ENCODE measurements around the gene NCK1. TPM values are rescaled to one million over a fixed set of nuclear protein-coding genes. Genes with fewer than 3 reads are reported as not detected.
"Not testable (repeated sequence)": the region's sequence is repeated elsewhere in the genome, so short reads cannot be mapped to it uniquely, and the experiment has no call there.

The NCK1 gene
- total and polyA plus RNA-seq, 9 donors = 24.2 to 34.6 (median 27.5) TPM

GRCh38 chr3:136979204-136979603 lies 117.2 kb downstream of the NCK1 start:
- Histone ChIP-seq H3K4me1 (ENCODE audit: control insufficient read depth, insufficient read depth, low read length) (no peaks in the 10 kb centered on the region), H3K36me3 (ENCODE audit: control insufficient read depth, insufficient read depth, low read length) (no peaks in the 10 kb centered on the region), H3K27me3 (ENCODE audit: control insufficient read depth, insufficient read depth, low read length) (no peaks in the 10 kb centered on the region), H3K9me3 (replicated peaks; ENCODE audit: control insufficient read depth, low read depth, low read length) (peaks cover 7% of the 10 kb centered on the region), H3K4me3 (ENCODE audit: low read length) (no peak overlapping the region), H3K27ac (ENCODE audit: low read length) (no peak overlapping the region)
- no peak for DNase-seq

DNA sequence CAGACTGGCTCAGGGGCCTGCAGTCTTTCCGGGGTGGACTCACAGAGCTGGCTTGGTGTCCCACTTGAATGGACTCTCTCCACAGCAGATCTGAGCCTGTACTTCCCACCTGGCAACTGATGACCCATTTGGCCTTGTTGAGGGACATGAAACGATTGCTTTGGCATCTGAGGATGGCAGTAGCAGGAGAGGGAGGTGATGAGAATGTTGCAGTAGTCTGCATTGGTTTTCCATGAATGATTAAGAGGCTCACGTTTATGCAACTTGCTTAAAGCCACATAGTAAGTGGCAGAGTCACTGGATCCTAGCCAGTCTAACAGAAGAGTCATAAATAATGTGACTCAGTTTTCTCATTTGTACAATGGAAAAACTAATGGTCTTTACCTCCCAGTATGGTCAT lies 117.7 kb downstream of the NCK1 start:
- H3K9me3 ChIP-seq (replicated peaks; ENCODE audit: control insufficient read depth, low read depth, low read length) = peaks cover 4% of the 10 kb centered on the region
- H3K36me3 ChIP-seq (ENCODE audit: control insufficient read depth, insufficient read depth, low read length) = no peaks in the 10 kb centered on the region
- H3K27ac ChIP-seq (ENCODE audit: low read length) = no peak overlapping the region
- H3K27me3 ChIP-seq (ENCODE audit: control insufficient read depth, insufficient read depth, low read length) = no peaks in the 10 kb centered on the region
- no peak for DNase-seq
- peaks cover 2% of the 10 kb centered on the region for H3K4me1 ChIP-seq (ENCODE audit: control insufficient read depth, insufficient read depth, low read length)
- no peak overlapping the region for H3K4me3 ChIP-seq (ENCODE audit: low read length)
- WGBS (ENCODE audit: insufficient coverage) = 84% methylated on average over 2 of the region's 3 CpGs

DNA sequence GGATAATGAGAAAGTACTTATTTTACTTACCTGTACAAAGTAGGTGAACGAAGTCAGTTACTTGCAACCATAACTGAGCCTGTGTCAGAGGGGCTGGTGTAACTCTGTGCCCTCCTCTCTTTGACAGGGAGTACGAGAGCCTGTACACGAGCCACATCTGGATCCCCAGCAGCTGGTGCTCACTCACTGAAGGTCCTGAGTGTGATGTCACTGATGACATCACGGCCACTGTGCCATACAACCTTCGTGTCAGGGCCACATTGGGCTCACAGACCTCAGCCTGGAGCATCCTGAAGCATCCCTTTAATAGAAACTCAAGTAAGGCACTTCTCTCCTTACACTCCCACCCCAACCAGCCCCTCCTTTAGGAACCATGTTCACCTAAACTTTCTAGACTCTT lies 120.0 kb downstream of the NCK1 start:
- peaks cover 2% of the 10 kb centered on the region for H3K4me1 ChIP-seq (ENCODE audit: control insufficient read depth, insufficient read depth, low read length)
- DNase-seq = no peak
- H3K27me3 ChIP-seq (ENCODE audit: control insufficient read depth, insufficient read depth, low read length) = no peaks in the 10 kb centered on the region
- no peak overlapping the region for H3K4me3 ChIP-seq (ENCODE audit: low read length)
- no peaks in the 10 kb centered on the region for H3K36me3 ChIP-seq (ENCODE audit: control insufficient read depth, insufficient read depth, low read length)
- 77% methylated on average over 5 of the region's 5 CpGs for WGBS (ENCODE audit: insufficient coverage)
- no peak overlapping the region for H3K27ac ChIP-seq (ENCODE audit: low read length)
- no peaks in the 10 kb centered on the region for H3K9me3 ChIP-seq (replicated peaks; ENCODE audit: control insufficient read depth, low read depth, low read length)

- DNase-seq = no peak
- no peaks in the 10 kb centered on the region for H3K27me3 ChIP-seq (ENCODE audit: control insufficient read depth, insufficient read depth, low read length)
- H3K4me3 ChIP-seq (ENCODE audit: low read length) = no peak overlapping the region
- H3K4me1 ChIP-seq (ENCODE audit: control insufficient read depth, insufficient read depth, low read length) = peaks cover 2% of the 10 kb centered on the region
- H3K27ac ChIP-seq (ENCODE audit: low read length) = no peak overlapping the region
- no peaks in the 10 kb centered on the region for H3K36me3 ChIP-seq (ENCODE audit: control insufficient read depth, insufficient read depth, low read length)
- H3K9me3 ChIP-seq (replicated peaks; ENCODE audit: control insufficient read depth, low read depth, low read length) = no peaks in the 10 kb centered on the region
- 64% methylated on average over 2 of the region's 4 CpGs for WGBS (ENCODE audit: insufficient coverage)
Observed at GRCh38 chr3:136982520-136983138, 120.6 kb downstream of the NCK1 start.

GRCh38 chr3:136984837-136985236 lies 122.8 kb downstream of the NCK1 start:
- peak; percentile 14 for DNase-seq
- peaks cover 2% of the 10 kb centered on the region for H3K4me1 ChIP-seq (ENCODE audit: control insufficient read depth, insufficient read depth, low read length)
- no peaks in the 10 kb centered on the region for H3K36me3 ChIP-seq (ENCODE audit: control insufficient read depth, insufficient read depth, low read length)
- H3K4me3 ChIP-seq (ENCODE audit: low read length) = no peak overlapping the region
- H3K9me3 ChIP-seq (replicated peaks; ENCODE audit: control insufficient read depth, low read depth, low read length) = no peaks in the 10 kb centered on the region
- 47% methylated on average over 2 of the region's 3 CpGs for WGBS (ENCODE audit: insufficient coverage)
- peak overlapping the region; percentile 7 for H3K27ac ChIP-seq (ENCODE audit: low read length)
- no peaks in the 10 kb centered on the region for H3K27me3 ChIP-seq (ENCODE audit: control insufficient read depth, insufficient read depth, low read length)

GRCh38 chr3:136987398-136987980 lies 125.5 kb downstream of the NCK1 start:
- H3K9me3 ChIP-seq (replicated peaks; ENCODE audit: control insufficient read depth, low read depth, low read length); DNase-seq: not testable (repeated sequence)
- WGBS (ENCODE audit: insufficient coverage) = 98% methylated on average over 20 of the region's 39 CpGs

GRCh38 chr3:136988651-136989050 lies 126.6 kb downstream of the NCK1 start:
- no peaks in the 10 kb centered on the region for H3K9me3 ChIP-seq (replicated peaks; ENCODE audit: control insufficient read depth, low read depth, low read length)
- no peak for DNase-seq
- H3K27ac ChIP-seq (ENCODE audit: low read length) = no peak overlapping the region
- WGBS (ENCODE audit: insufficient coverage) = 100% methylated on average over 1 of the region's 2 CpGs
- no peaks in the 10 kb centered on the region for H3K27me3 ChIP-seq (ENCODE audit: control insufficient read depth, insufficient read depth, low read length)
- H3K4me3 ChIP-seq (ENCODE audit: low read length) = no peak overlapping the region
- H3K36me3 ChIP-seq (ENCODE audit: control insufficient read depth, insufficient read depth, low read length) = no peaks in the 10 kb centered on the region
- peaks cover 2% of the 10 kb centered on the region for H3K4me1 ChIP-seq (ENCODE audit: control insufficient read depth, insufficient read depth, low read length)

More at GRCh38 chr3:136987398-136987980, 125.5 kb downstream of the NCK1 start:
- H3K4me1 ChIP-seq (ENCODE audit: control insufficient read depth, insufficient read depth, low read length); H3K27ac ChIP-seq (ENCODE audit: low read length); H3K27me3 ChIP-seq (ENCODE audit: control insufficient read depth, insufficient read depth, low read length); H3K4me3 ChIP-seq (ENCODE audit: low read length); H3K36me3 ChIP-seq (ENCODE audit: control insufficient read depth, insufficient read depth, low read length): not testable (repeated sequence)

GRCh38 chr3:136989781-136990524 lies 127.9 kb downstream of the NCK1 start:
- H3K36me3 ChIP-seq (ENCODE audit: control insufficient read depth, insufficient read depth, low read length) = no peaks in the 10 kb centered on the region
- no peaks in the 10 kb centered on the region for H3K27me3 ChIP-seq (ENCODE audit: control insufficient read depth, insufficient read depth, low read length)
- no peak overlapping the region for H3K27ac ChIP-seq (ENCODE audit: low read length)
- WGBS (ENCODE audit: insufficient coverage) = 72% methylated on average over 3 of the region's 4 CpGs
- H3K9me3 ChIP-seq (replicated peaks; ENCODE audit: control insufficient read depth, low read depth, low read length) = no peaks in the 10 kb centered on the region
- no peak overlapping the region for H3K4me3 ChIP-seq (ENCODE audit: low read length)
- peaks cover 7% of the 10 kb centered on the region for H3K4me1 ChIP-seq (ENCODE audit: control insufficient read depth, insufficient read depth, low read length)
- no peak for DNase-seq

DNA sequence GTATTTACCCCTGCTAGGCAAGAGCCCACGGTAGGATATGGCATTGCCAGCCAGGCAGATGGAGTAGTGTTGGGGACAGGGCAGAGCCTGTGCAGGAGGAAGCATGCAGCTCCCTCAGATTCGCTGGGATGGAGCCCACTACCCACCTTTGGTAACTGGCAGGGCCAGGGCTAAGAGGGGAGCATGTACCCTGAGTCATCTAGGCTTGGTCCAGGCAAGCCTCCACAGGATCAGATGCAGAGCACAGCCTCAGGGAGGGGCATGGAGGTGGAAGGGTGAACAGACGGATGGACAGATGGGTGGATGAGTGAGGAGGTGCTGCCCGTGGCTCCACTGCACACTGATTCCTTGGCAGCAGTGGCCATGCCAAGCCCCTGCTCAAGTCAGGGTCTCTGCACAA lies 128.8 kb downstream of the NCK1 start:
- Histone ChIP-seq H3K4me1 (ENCODE audit: control insufficient read depth, insufficient read depth, low read length) (peaks cover 7% of the 10 kb centered on the region), H3K36me3 (ENCODE audit: control insufficient read depth, insufficient read depth, low read length) (no peaks in the 10 kb centered on the region), H3K9me3 (replicated peaks; ENCODE audit: control insufficient read depth, low read depth, low read length) (no peaks in the 10 kb centered on the region), H3K27ac (ENCODE audit: low read length) (no peak overlapping the region), H3K4me3 (ENCODE audit: low read length) (no peak overlapping the region), H3K27me3 (ENCODE audit: control insufficient read depth, insufficient read depth, low read length) (no peaks in the 10 kb centered on the region)
- no peak for DNase-seq
- WGBS (ENCODE audit: insufficient coverage) = 93% methylated on average over 1 of the region's 4 CpGs

DNA sequence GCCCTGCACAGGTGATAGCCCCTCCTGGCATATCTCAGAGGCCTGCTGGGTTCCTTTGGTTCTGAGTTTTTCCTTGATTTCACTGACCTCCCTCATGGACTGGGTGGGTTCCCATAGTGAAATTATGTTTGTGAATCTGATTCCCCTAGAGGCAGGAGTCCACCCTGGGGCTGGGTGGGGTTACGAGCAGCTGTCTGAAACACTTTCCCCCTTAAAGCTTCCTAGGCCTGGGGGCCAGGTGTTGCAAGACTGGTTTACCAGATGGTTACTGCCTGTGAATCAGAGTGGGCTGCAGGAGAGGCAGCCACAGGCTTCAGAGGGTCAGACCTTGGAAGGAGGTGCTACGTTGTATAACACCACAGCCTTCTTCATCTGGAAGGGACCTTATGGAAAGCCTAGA lies 130.1 kb downstream of the NCK1 start:
- H3K9me3 ChIP-seq (replicated peaks; ENCODE audit: control insufficient read depth, low read depth, low read length) = no peaks in the 10 kb centered on the region
- H3K4me3 ChIP-seq (ENCODE audit: low read length) = no peak overlapping the region
- no CpG with 5 or more reads among the region's 2 CpGs for WGBS (ENCODE audit: insufficient coverage)
- DNase-seq = no peak
- H3K36me3 ChIP-seq (ENCODE audit: control insufficient read depth, insufficient read depth, low read length) = no peaks in the 10 kb centered on the region
- H3K27me3 ChIP-seq (ENCODE audit: control insufficient read depth, insufficient read depth, low read length) = no peaks in the 10 kb centered on the region
- no peak overlapping the region for H3K27ac ChIP-seq (ENCODE audit: low read length)
- peaks cover 7% of the 10 kb centered on the region for H3K4me1 ChIP-seq (ENCODE audit: control insufficient read depth, insufficient read depth, low read length)

Data from muscle of leg (tissue), 11 donors.